Sciatic nerve (tissue), 2 donors: ENCODE data around the gene DGCR2. TPM values are rescaled to one million over a fixed set of nuclear protein-coding genes. Genes with fewer than 3 reads are reported as not detected.

Source experiments
- ATAC-seq: fragments of 200-7000 bp; cut with Tn5 transposase; one replicate; pipeline ENCODE4 v1.9.1; 2020; ENCODE audit warnings: mild to moderate bottlenecking, moderate library complexity
- DNase-seq: peaks from one replicate; pipeline ENCODE4 v3.0.0-alpha.2; 2020; ENCODE audit warnings: low spot score
- intact Hi-C: fragments of 100-400 bp; cut with DNase I; formaldehyde crosslinking; loops from one replicate; pipeline ENCODE4 v1.14.2; 2022
- total RNA-seq: library from RNA; stranded (reverse); fragmentation: NEBNext Ultra II Directional; extraction: Animal tissue kit (Norgen Biotek cat#: 25700); gene quantifications from one replicate; pipeline ENCODE4 v1.2.1, GENCODE V29; 2021
- donor health status: DM: no; HTN: no; CAD: no.
- donor health status: DM: no; HTN: no; CAD: no.

Gene DGCR2
- total RNA-seq, 1 donor from 2014 or later = 37.2 TPM

- no peak for DNase-seq
- intact Hi-C loops = no loop called here
- ATAC-seq = no peak
These were observed 25.1 kb upstream of the DGCR2 start for GRCh38 chr22:19147195-19147780.

- intact Hi-C loops = no loop called here
- ATAC-seq (no peak), DNase-seq (no peak)
These were observed 24.2 kb upstream of the DGCR2 start for GRCh38 chr22:19146215-19146968.

- intact Hi-C loops = no loop called here
- DNase-seq (no peak), ATAC-seq (no peak)
These were observed 21.8 kb upstream of the DGCR2 start for GRCh38 chr22:19143967-19144400.

GRCh38 chr22:19143212-19143611 lies 21.0 kb upstream of the DGCR2 start:
- intact Hi-C loops = no loop called here
- ATAC-seq (no peak), DNase-seq (no peak)

GRCh38 chr22:19142394-19142793 lies 20.2 kb upstream of the DGCR2 start:
- ATAC-seq (no peak), DNase-seq (no peak)
- intact Hi-C loops = no loop called here

GRCh38 chr22:19139974-19140373 lies 17.8 kb upstream of the DGCR2 start:
- intact Hi-C loops = no loop called here
- ATAC-seq = no peak
- no peak for DNase-seq

- no peak for ATAC-seq
- intact Hi-C loops = no loop called here
- DNase-seq = no peak
These were observed 16.8 kb upstream of the DGCR2 start for GRCh38 chr22:19139001-19139356.

GRCh38 chr22:19138217-19139000 lies 16.2 kb upstream of the DGCR2 start:
- no peak for DNase-seq
- no peak for ATAC-seq
- intact Hi-C loops = no loop called here

- DNase-seq = no peak
- ATAC-seq = no peak
- intact Hi-C loops = no loop called here
These were observed 15.4 kb upstream of the DGCR2 start for GRCh38 chr22:19137384-19138216.

GRCh38 chr22:19136915-19137314 lies 14.7 kb upstream of the DGCR2 start:
- ATAC-seq (no peak), DNase-seq (no peak)
- intact Hi-C loops = no loop called here

GRCh38 chr22:19134874-19135273 lies 12.7 kb upstream of the DGCR2 start:
- no peak for ATAC-seq
- intact Hi-C loops = no loop called here
- no peak for DNase-seq

GRCh38 chr22:19134176-19134831 lies 12.1 kb upstream of the DGCR2 start:
- ATAC-seq (no peak), DNase-seq (no peak)
- intact Hi-C loops = no loop called here

GRCh38 chr22:19133561-19133960 lies 11.3 kb upstream of the DGCR2 start:
- DNase-seq (no peak), ATAC-seq (no peak)

GRCh38 chr22:19132693-19133400 lies 10.6 kb upstream of the DGCR2 start:
- no peak for DNase-seq
- no peak for ATAC-seq
- intact Hi-C loops = no loop called here

More at GRCh38 chr22:19133561-19133960, 11.3 kb upstream of the DGCR2 start:
- intact Hi-C loops = no loop called here

- DNase-seq (no peak), ATAC-seq (no peak)
- intact Hi-C loops = no loop called here
These were observed 9.9 kb upstream of the DGCR2 start for GRCh38 chr22:19132153-19132552.

GRCh38 chr22:19131685-19132015 lies 9.4 kb upstream of the DGCR2 start:
- DNase-seq = no peak
- intact Hi-C loops = no loop called here
- no peak for ATAC-seq

- intact Hi-C loops = no loop called here
- DNase-seq = no peak
- no peak for ATAC-seq
These were observed 8.9 kb upstream of the DGCR2 start, which contains the start of gene TSSK2 for GRCh38 chr22:19130959-19131684. TSS of gene TSSK2 (plus strand) at chr22:19131308. CDS start at chr22:19131400, 92 bp downstream.

- intact Hi-C loops = no loop called here
- no peak for ATAC-seq
These were observed 7.7 kb upstream of the DGCR2 start for GRCh38 chr22:19129871-19130270.

More at GRCh38 chr22:19129871-19130270, 7.7 kb upstream of the DGCR2 start:
- DNase-seq = no peak
